BLaER1 (cell line): Measurements from ENCODE around the gene BOLA1.
"Not testable (repeated sequence)": the region's sequence is repeated elsewhere in the genome, so short reads cannot be mapped to it uniquely, and the experiment has no call there.

Source experiments
- H3K27ac ChIP-seq: shearing (Covaris generic); formaldehyde crosslinking; 2 replicates; pipeline ENCODE4 v1.8.1; 2022
- H3K27me3 ChIP-seq: shearing (Covaris generic); formaldehyde crosslinking; 2 replicates; pipeline ENCODE4 v1.8.1; 2022
- H3K36me3 ChIP-seq: shearing (Covaris generic); formaldehyde crosslinking; 2 replicates; pipeline ENCODE4 v1.8.1; 2022
- H3K4me1 ChIP-seq: shearing (Covaris generic); formaldehyde crosslinking; 2 replicates; pipeline ENCODE4 v1.8.1; 2022
- H3K4me2 ChIP-seq: shearing (Covaris generic); formaldehyde crosslinking; 2 replicates; pipeline ENCODE4 v1.8.1; 2022
- H3K4me3 ChIP-seq: shearing (Covaris generic); formaldehyde crosslinking; 2 replicates; pipeline ENCODE4 v1.8.1; 2022
- H3K9ac ChIP-seq: shearing (Covaris generic); formaldehyde crosslinking; 2 replicates; pipeline ENCODE4 v1.8.1; 2022
- H3K9me3 ChIP-seq: shearing (Covaris generic); formaldehyde crosslinking; 2 replicates; pipeline ENCODE4 v1.8.1; 2022
- H4K20me1 ChIP-seq: shearing (Covaris generic); formaldehyde crosslinking; 2 replicates; pipeline ENCODE4 v1.8.1; 2022
- Cebpa-rat ChIP-seq: shearing (Covaris generic); IDR thresholded peaks from 2 replicates; pipeline ENCODE4 v1.8.1; 2022

Gene BOLA1

DNA sequence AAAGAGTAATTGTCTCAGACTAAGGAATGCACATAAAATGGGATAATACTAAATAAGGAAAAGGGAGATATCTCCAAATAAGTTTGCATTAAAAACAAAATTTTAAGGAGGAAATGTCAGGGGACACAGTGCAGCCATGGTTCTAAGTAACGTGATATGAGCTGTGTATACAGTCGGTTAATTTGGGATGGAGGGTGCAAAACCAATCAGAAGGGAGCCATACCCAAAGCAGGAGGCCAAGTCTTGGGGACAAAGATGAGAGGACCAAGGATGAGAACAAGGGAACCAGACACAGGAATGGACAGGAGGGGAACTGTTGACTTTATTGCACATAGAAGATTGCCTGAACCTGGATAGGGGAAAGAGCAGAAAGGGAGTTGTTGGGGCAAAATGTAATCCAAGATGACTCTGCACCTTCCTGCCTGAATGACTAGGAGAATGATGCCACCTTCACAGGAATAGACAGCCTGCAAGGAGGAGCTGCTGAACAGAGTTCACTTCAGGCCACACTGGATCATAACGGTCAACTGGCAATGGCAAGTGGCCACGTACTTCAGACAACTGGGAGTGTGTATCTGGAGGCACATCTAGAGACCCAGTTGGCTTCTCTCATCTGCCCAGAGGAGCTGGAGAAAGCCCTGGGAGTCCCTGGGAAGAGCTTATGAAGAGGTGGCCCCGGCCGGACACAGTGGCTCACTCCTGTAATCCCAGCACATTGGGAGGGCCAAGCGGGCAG, 22.0 kb upstream of the BOLA1 start:
- no peak overlapping the region for H3K27ac ChIP-seq
- H3K4me3 ChIP-seq, result no peak overlapping the region
- H3K4me2 ChIP-seq, result no peak overlapping the region
- no peaks in the 10 kb centered on the region for H3K9me3 ChIP-seq
- peaks cover 6% of the 10 kb centered on the region; the same call in 1 of the 2 replicates for H4K20me1 ChIP-seq
- H3K36me3 ChIP-seq, result no peaks in the 10 kb centered on the region
- TF ChIP-seq Cebpa-rat, result no peak
- H3K27me3 ChIP-seq, result no peaks in the 10 kb centered on the region
- H3K9ac ChIP-seq, result no peak overlapping the region
- H3K4me1 ChIP-seq, result peaks cover 8% of the 10 kb centered on the region; the same call in 1 of the 2 replicates

GRCh38 chr1:149879556-149879955, 19.8 kb upstream of the BOLA1 start:
- Histone ChIP-seq H3K4me3 (no peak overlapping the region), H3K4me2 (no peak overlapping the region), H3K36me3 (no peaks in the 10 kb centered on the region), H3K9ac (no peak overlapping the region), H3K27ac (no peak overlapping the region), H3K27me3 (no peaks in the 10 kb centered on the region), H3K4me1 (peaks cover 19% of the 10 kb centered on the region), H3K9me3 (no peaks in the 10 kb centered on the region), H4K20me1 (peaks cover 17% of the 10 kb centered on the region)
- no peak for TF ChIP-seq Cebpa-rat

DNA sequence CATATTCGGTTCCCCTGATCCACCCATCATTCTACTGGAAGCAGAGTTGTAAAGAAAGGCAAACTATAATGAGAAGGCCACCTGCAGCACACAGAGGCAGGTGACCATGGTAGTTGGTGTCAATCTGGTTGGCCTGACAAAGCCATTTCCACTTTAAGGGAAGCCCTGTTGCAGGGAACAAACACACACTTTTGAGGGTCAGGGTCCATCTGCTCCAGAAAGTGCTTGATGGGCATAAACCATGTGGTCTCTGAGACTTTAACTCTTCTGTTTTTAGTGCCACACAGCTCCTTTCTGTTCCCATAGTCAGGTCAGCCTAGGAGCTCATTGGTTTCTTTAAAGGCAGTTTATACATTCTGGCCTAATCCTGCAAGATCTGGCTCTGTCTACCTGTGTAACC, 17.5 kb upstream of the BOLA1 start:
- Histone ChIP-seq H3K36me3 (no peaks in the 10 kb centered on the region), H3K4me3 (no peak overlapping the region), H3K4me2 (no peak overlapping the region), H3K9me3 (no peaks in the 10 kb centered on the region), H3K27me3 (no peaks in the 10 kb centered on the region), H3K27ac (no peak overlapping the region), H3K9ac (no peak overlapping the region), H3K4me1 (peaks cover 25% of the 10 kb centered on the region), H4K20me1 (peaks cover 35% of the 10 kb centered on the region)
- no peak for TF ChIP-seq Cebpa-rat

GRCh38 chr1:149883598-149884247, 15.6 kb upstream of the BOLA1 start:
- no peak overlapping the region; the same call in 1 of the 2 replicates for H3K9ac ChIP-seq
- peak overlapping the region; percentile 77; the same call in 1 of the 2 replicates for H3K4me3 ChIP-seq
- no peaks in the 10 kb centered on the region for H3K27me3 ChIP-seq
- no peaks in the 10 kb centered on the region for H3K36me3 ChIP-seq
- H4K20me1 ChIP-seq, result peaks cover 35% of the 10 kb centered on the region
- peak overlapping the region; percentile 90 for H3K4me2 ChIP-seq
- no peaks in the 10 kb centered on the region for H3K9me3 ChIP-seq
- TF ChIP-seq Cebpa-rat, result no peak
- H3K4me1 ChIP-seq, result peaks cover 26% of the 10 kb centered on the region
- no peak overlapping the region for H3K27ac ChIP-seq

- Histone ChIP-seq H3K9me3 (no peaks in the 10 kb centered on the region), H3K4me2 (peak overlapping the region; percentile 90), H3K27ac (peak overlapping the region; percentile 96), H3K36me3 (no peaks in the 10 kb centered on the region), H3K27me3 (no peaks in the 10 kb centered on the region), H3K9ac (peak overlapping the region; percentile 97), H4K20me1 (peaks cover 35% of the 10 kb centered on the region), H3K4me1 (peaks cover 30% of the 10 kb centered on the region), H3K4me3 (peak overlapping the region; percentile 77)
- TF ChIP-seq Cebpa-rat, result no peak
Observed at GRCh38 chr1:149884433-149885338, 14.7 kb upstream of the BOLA1 start.

DNA sequence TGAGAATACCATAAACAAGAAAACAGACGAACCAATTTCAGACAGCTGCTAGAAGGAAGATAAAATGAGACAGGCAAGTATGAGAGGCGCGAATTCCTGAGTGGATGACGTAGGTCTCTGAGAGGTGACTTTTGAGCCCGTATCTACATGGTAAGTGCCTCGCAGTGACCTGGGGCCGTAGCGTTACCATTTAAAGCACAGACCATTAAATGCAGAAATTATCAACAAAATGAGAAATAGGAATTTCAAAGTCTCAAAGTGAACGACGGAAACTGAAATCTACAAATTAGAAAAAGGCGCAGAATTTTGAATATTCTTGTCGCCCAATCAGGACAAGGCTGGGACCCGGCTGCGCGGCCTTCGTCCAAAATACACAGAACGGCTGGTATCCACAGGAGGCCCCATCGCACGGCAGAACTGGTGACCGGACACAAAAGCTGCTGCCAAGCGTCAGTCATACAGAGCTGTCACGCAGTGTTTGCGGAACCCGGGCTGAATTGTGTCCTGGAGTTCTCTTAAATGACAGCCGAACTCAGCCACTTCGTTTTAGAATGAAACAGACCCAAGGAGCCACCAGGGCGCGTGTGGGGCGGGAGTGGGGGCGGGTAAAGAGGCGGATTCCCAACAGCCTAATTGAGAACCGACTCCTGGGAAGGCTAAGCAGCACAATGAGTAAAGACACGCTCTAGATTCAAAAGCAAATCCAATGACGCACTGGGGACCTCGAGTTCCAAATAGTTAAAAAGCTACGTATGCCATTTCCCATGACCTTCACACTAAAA, 13.8 kb upstream of the BOLA1 start:
- TF ChIP-seq Cebpa-rat, result no peak
- no peaks in the 10 kb centered on the region for H3K36me3 ChIP-seq
- peak overlapping the region; percentile 97 for H3K9ac ChIP-seq
- peak overlapping the region; percentile 77 for H3K4me3 ChIP-seq
- H3K27me3 ChIP-seq, result no peaks in the 10 kb centered on the region
- H3K9me3 ChIP-seq, result no peaks in the 10 kb centered on the region
- peak overlapping the region; percentile 96 for H3K27ac ChIP-seq
- H3K4me1 ChIP-seq, result peaks cover 30% of the 10 kb centered on the region
- peak overlapping the region; percentile 90 for H3K4me2 ChIP-seq
- peaks cover 35% of the 10 kb centered on the region for H4K20me1 ChIP-seq

DNA sequence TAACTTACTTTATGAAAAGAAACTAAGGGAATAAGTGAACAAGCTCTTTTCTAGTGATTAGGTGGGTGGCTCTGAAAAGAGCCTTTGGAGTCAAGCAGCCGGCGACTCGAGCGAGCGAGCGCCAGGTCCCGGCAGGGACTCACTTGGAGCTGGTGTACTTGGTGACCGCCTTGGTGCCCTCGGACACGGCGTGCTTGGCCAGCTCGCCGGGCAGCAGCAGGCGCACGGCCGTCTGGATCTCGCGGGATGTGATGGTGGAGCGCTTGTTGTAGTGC, 13.3 kb upstream of the BOLA1 start:
- H3K9me3 ChIP-seq, H3K36me3 ChIP-seq, H3K27me3 ChIP-seq: not testable (repeated sequence)
- H3K9ac ChIP-seq, result peak overlapping the region; percentile 97
- H3K4me3 ChIP-seq, result peak overlapping the region; percentile 77
- peaks cover 35% of the 10 kb centered on the region for H4K20me1 ChIP-seq
- H3K4me1 ChIP-seq, result peaks cover 30% of the 10 kb centered on the region
- peak overlapping the region; percentile 96 for H3K27ac ChIP-seq
- peak overlapping the region; percentile 90 for H3K4me2 ChIP-seq

DNA sequence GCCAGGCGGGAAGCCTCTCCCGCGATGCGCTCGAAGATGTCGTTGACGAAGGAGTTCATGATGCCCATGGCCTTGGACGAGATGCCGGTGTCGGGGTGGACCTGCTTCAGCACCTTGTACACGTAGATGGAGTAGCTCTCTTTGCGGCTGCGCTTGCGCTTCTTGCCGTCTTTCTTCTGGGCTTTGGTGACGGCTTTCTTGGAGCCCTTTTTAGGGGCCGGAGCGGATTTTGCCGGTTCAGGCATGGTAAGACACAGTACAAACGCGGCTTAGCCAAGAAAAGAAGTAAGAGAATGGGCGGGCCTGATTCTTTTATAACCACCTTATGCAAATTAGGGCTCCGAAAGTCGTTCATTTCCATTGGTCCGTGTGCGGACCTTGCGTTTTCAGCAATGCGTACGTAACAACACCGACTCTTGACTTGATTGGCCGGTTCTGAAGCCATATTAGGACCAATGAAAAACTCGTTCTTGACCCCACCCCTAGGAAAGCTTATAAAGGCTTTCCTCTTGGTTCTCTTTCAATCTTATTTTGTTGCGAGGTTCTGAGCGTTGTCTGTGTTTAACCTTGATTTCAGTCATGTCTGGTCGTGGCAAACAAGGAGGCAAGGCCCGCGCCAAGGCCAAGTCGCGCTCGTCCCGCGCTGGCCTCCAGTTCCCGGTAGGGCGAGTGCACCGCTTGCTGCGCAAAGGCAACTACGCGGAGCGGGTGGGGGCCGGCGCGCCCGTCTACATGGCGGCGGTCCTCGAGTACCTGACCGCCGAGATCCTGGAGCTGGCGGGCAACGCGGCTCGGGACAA, 12.8 kb upstream of the BOLA1 start:
- Histone ChIP-seq H3K27me3 (no peaks in the 10 kb centered on the region), H3K27ac (peak overlapping the region; percentile 96), H3K4me2 (peak overlapping the region; percentile 93), H3K9ac (peak overlapping the region; percentile 97), H3K4me3 (peak overlapping the region; percentile 77), H3K9me3 (no peaks in the 10 kb centered on the region), H3K4me1 (peaks cover 31% of the 10 kb centered on the region), H3K36me3 (no peaks in the 10 kb centered on the region), H4K20me1 (peaks cover 35% of the 10 kb centered on the region)
- no peak for TF ChIP-seq Cebpa-rat

DNA sequence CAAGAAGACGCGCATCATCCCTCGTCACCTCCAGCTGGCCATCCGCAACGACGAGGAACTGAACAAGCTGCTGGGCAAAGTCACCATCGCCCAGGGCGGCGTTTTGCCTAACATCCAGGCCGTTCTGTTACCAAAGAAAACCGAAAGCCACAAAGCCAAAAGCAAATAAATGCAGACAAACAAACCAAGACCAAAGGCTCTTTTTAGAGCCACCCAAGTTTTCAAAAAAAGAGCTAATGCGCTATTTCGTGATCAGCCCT, 12.2 kb upstream of the BOLA1 start:
- peak overlapping the region; percentile 96 for H3K27ac ChIP-seq

More for the DNA sequence above, 12.2 kb upstream of the BOLA1 start:
- Histone ChIP-seq H3K4me1 (peaks cover 34% of the 10 kb centered on the region), H3K4me2 (peak overlapping the region; percentile 93), H4K20me1 (peaks cover 31% of the 10 kb centered on the region), H3K9ac (peak overlapping the region; percentile 97), H3K4me3 (peak overlapping the region; percentile 77)
- H3K9me3 ChIP-seq, H3K27me3 ChIP-seq, H3K36me3 ChIP-seq: not testable (repeated sequence)
